Endothelial cell of umbilical vein (primary cell): ENCODE data around the gene AGTPBP1. TPM values are rescaled to one million over a fixed set of nuclear protein-coding genes. Genes with fewer than 3 reads are reported as not detected.

Experiments
- BruUV-seq: library from RNA; stranded (reverse); fragments of 400-500 nt; replicated peaks from 2 replicates; lab custom pipeline; 2021; lab: Mats Ljungman, UMichigan
- CTCF ChIA-PET: fragments of 300-600, 350-600 bp; sonication (Branson Sonifier 250); formaldehyde crosslinking; loops from one replicate; lab custom pipeline; 2021; ENCODE audit warnings: antibody characterized with exemption, inconsistent platforms; lab: Charles Lee
- POLR2A ChIA-PET: fragments of 300-600, 350-600 bp; sonication (Branson Sonifier 250); formaldehyde crosslinking; loops from one replicate; lab custom pipeline; 2021; ENCODE audit warnings: antibody characterized with exemption, inconsistent platforms; lab: Charles Lee
- DNase-seq: peaks from one replicate; pipeline ENCODE4 v3.0.0-alpha.2; 2011; ENCODE audit warnings: low read depth, low spot score
- FAIRE-seq: peaks from 2 replicates; lab custom pipeline; 2011; peaks lifted over from hg19 to GRCh38; lab: Jason Lieb, UNC
- H2AFZ ChIP-seq: 2 replicates; pipeline ENCODE4 v1.6.0; 2012; ENCODE audit warnings: low read depth, low read length, control low read depth, inconsistent platforms
- H3K27ac ChIP-seq: 2 replicates; pipeline ENCODE4 v1.5.1; 2011; ENCODE audit warnings: low read depth, mild to moderate bottlenecking, control low read depth, low read length, moderate library complexity; ENCODE audit not compliant: insufficient read depth
- H3K27me3 ChIP-seq, 2 experiments: 2 replicates each; pipeline versions ENCODE4 v1.6.0 to v1.6.1; 2011; ENCODE audit warnings: low read length in 2 of 2, mixed read lengths in 1 of 2; ENCODE audit not compliant: control insufficient read depth in 2 of 2, insufficient read depth in 2 of 2
- H3K36me3 ChIP-seq, 2 experiments: 2 replicates in 1 of 2; 3 replicates in 1 of 2; pipeline ENCODE4 v1.5.1; 2011; ENCODE audit warnings: low read length in 2 of 2, mild to moderate bottlenecking in 1 of 2, moderate library complexity in 1 of 2; ENCODE audit not compliant: control insufficient read depth in 2 of 2, insufficient read depth in 2 of 2; ENCODE audit errors: extremely low read depth in 1 of 2
- H3K4me1 ChIP-seq: 3 replicates; pipeline ENCODE4 v1.5.1; 2011; ENCODE audit warnings: mild to moderate bottlenecking, low read length; ENCODE audit not compliant: control insufficient read depth, insufficient read depth; ENCODE audit errors: extremely low read depth
- H3K4me2 ChIP-seq: 2 replicates; pipeline ENCODE4 v1.6.1; 2011; ENCODE audit warnings: low read length, control low read depth, mixed read lengths; ENCODE audit not compliant: insufficient read depth
- H3K4me3 ChIP-seq, 3 experiments: fragments of 200-600 bp in 1 of 3; sonication (generic), shearing (Covaris generic) in 1 of 3; replicated peaks in 1 of 3; 2 replicates each; pipeline ENCODE4 v1.5.1; 2011 to 2016; ENCODE audit warnings: control low read depth in 3 of 3, low read length in 3 of 3, mild to moderate bottlenecking in 2 of 3, inconsistent platforms in 1 of 3, low read depth in 1 of 3, moderate library complexity in 1 of 3; ENCODE audit not compliant: insufficient read depth in 1 of 3
- H3K79me2 ChIP-seq: 2 replicates; pipeline ENCODE4 v1.6.0; 2012; ENCODE audit warnings: low read length, inconsistent platforms; ENCODE audit not compliant: control insufficient read depth, insufficient read depth
- H3K9ac ChIP-seq: replicated peaks from 2 replicates; pipeline ENCODE3; 2011; ENCODE audit warnings: low read length, control low read depth; ENCODE audit not compliant: insufficient read depth; ENCODE audit errors: extremely low read depth
- H3K9me1 ChIP-seq: replicated peaks from 3 replicates; pipeline ENCODE4 v1.6.0; 2011; ENCODE audit warnings: mild to moderate bottlenecking, low read length; ENCODE audit not compliant: control insufficient read depth, insufficient read depth; ENCODE audit errors: extremely low read depth
- H3K9me3 ChIP-seq: replicated peaks from 2 replicates; pipeline ENCODE4 v1.5.1; 2012; ENCODE audit warnings: low read length, inconsistent platforms; ENCODE audit not compliant: control insufficient read depth, insufficient read depth
- H4K20me1 ChIP-seq: replicated peaks from 2 replicates; pipeline ENCODE3; 2011; ENCODE audit warnings: mild to moderate bottlenecking, low read length; ENCODE audit not compliant: control insufficient read depth, insufficient read depth; ENCODE audit errors: extremely low read depth
- CTCF ChIP-seq, 2 donors: IDR thresholded peaks; 1 replicate in 1 of 2; 2 replicates in 1 of 2; pipeline ENCODE4 v1.5.1; 2011; ENCODE audit warnings: low read length in 2 of 2, mild to moderate bottlenecking in 2 of 2, moderate library complexity in 2 of 2, control low read depth in 1 of 2, inconsistent platforms in 1 of 2, low read depth in 1 of 2; ENCODE audit not compliant: insufficient read depth in 1 of 2; ENCODE audit errors: extremely low read depth in 1 of 2
- EZH2 ChIP-seq: IDR thresholded peaks from 2 replicates; pipeline ENCODE4 v1.6.1; 2012; ENCODE audit warnings: borderline replicate concordance, low read depth, mild to moderate bottlenecking, moderate library complexity, low read length, inconsistent platforms; ENCODE audit not compliant: severe bottlenecking
- FOS ChIP-seq: IDR thresholded peaks from 2 replicates; pipeline ENCODE4 v1.6.1; 2011; ENCODE audit warnings: mild to moderate bottlenecking, low read length, moderate library complexity, borderline replicate concordance; ENCODE audit not compliant: insufficient read depth
- GATA2 ChIP-seq: IDR thresholded peaks from 2 replicates; pipeline ENCODE4 v1.7.0; 2011; ENCODE audit warnings: low read depth, mild to moderate bottlenecking, moderate library complexity, mixed read lengths, low read length; ENCODE audit not compliant: insufficient read length, insufficient read depth
- JUN ChIP-seq: IDR thresholded peaks from 2 replicates; pipeline ENCODE4 v1.6.1; 2011; ENCODE audit warnings: borderline replicate concordance, low read depth; ENCODE audit not compliant: insufficient read length, insufficient read depth
- MAX ChIP-seq: IDR thresholded peaks from 2 replicates; pipeline ENCODE4 v1.6.1; 2011; ENCODE audit not compliant: insufficient read depth, insufficient read length
- MYC ChIP-seq: IDR thresholded peaks from one replicate; pipeline ENCODE4 v1.6.1; 2011; ENCODE audit warnings: mild to moderate bottlenecking, low read depth, low read length
- POLR2A ChIP-seq: IDR thresholded peaks from 2 replicates; pipeline ENCODE4 v1.6.1; 2012; ENCODE audit warnings: low read depth, mild to moderate bottlenecking, control low read depth, low read length
- POLR2AphosphoS5 ChIP-seq: IDR thresholded peaks from 2 replicates; pipeline ENCODE4 v1.6.1; 2012; ENCODE audit warnings: low read depth, mild to moderate bottlenecking, control low read depth, low read length, moderate library complexity; ENCODE audit not compliant: insufficient read depth
- dilution Hi-C: fragments of 300-500 bp; cut with MboI; formaldehyde crosslinking; loops from one replicate; pipeline ENCODE4 v1.15.0; 2019; ENCODE audit warnings: low sequenced_read_pairs; ENCODE audit not compliant: extremely low pct_ligation_motif_present
- intact Hi-C: fragments of 100-400 bp; cut with micrococcal nuclease; formaldehyde crosslinking; loops from one replicate; pipeline ENCODE4 v1.10.0; 2022
- polyA plus RNA-seq, 4 experiments: library from polyadenylated mRNA; depleted of rRNA in 3 of 4; stranded (reverse) in 3 of 4; unstranded in 1 of 4; fragments of >200 nt; gene quantifications; 2 replicates each; pipeline versions ENCODE4 v1.2.1 to v1.2.3, GENCODE V29; 2011 to 2012; ENCODE audit warnings: missing spikeins in 1 of 4
- total RNA-seq: library from RNA; stranded (reverse); gene quantifications from 2 replicates; pipeline ENCODE4 v1.2.3, GENCODE V29; 2021

AGTPBP1 gene
- total and polyA plus RNA-seq, 2 donors (not counting 3 experiments of a cell fraction or from before 2014, with no cell fraction given) = 4.2 to 18.4 TPM

GRCh38 chr9:85501882-85502281 is 239.9 kb downstream of the AGTPBP1 start:
- no TSS peak for BruUV-seq
- no peak overlapping the region for H3K9ac ChIP-seq
- H4K20me1 ChIP-seq = no peaks in the 10 kb centered on the region
- POLR2A ChIA-PET = no interaction called here
- intact Hi-C loops (no loop called here), dilution Hi-C loops (no loop called here)
- no peaks in the 10 kb centered on the region for H3K9me1 ChIP-seq
- no peaks in the 10 kb centered on the region for H3K9me3 ChIP-seq
- DNase-seq (no peak), FAIRE-seq (no peak)
- CTCF ChIA-PET = no interaction called here
- no peak overlapping the region for H3K4me2 ChIP-seq
- no peaks in the 10 kb centered on the region for H3K79me2 ChIP-seq
- no peak overlapping the region for H3K4me3 ChIP-seq
- no peaks in the 10 kb centered on the region for H3K36me3 ChIP-seq
- H3K27me3 ChIP-seq = no peaks in the 10 kb centered on the region
- H2AFZ ChIP-seq = no peak overlapping the region
- TF ChIP-seq FOS (no peak), POLR2AphosphoS5 (no peak), MYC (no peak), CTCF (IDR thresholded peaks at IDR 0.05; ENCODE audit: extremely low read depth in 1 of 2, insufficient read depth in 1 of 2, low read depth in 1 of 2, low read length in 2 of 2) (no peak), GATA2 (no peak), EZH2 (no peak), MAX (no peak), JUN (no peak), POLR2A (no peak)
- no peaks in the 10 kb centered on the region for H3K4me1 ChIP-seq
- no peak overlapping the region for H3K27ac ChIP-seq
